GM19372 (cell line): ENCODE measurements around the gene KCNQ4.

Experiments
- ATAC-seq: cut with Tn5 transposase; IDR thresholded peaks from one replicate; pipeline ENCODE4 v1.9.1; 2021; ENCODE audit warnings: mild to moderate bottlenecking, low read depth, moderate library complexity; ENCODE audit not compliant: unreplicated experiment

Gene KCNQ4

GRCh38 chr1:40774266-40774998 lies 9.2 kb upstream of the KCNQ4 start:
- no peak for ATAC-seq

- no peak for ATAC-seq
Measured at GRCh38 chr1:40776236-40777072, 7.1 kb upstream of the KCNQ4 start.

- no peak for ATAC-seq
Measured at GRCh38 chr1:40777224-40777970, 6.2 kb upstream of the KCNQ4 start.

GRCh38 chr1:40780678-40781607 lies 2.6 kb upstream of the KCNQ4 start:
- ATAC-seq: no peak

GRCh38 chr1:40781608-40781971 lies 2.0 kb upstream of the KCNQ4 start:
- no peak for ATAC-seq

- ATAC-seq: no peak
Measured at GRCh38 chr1:40782371-40782956, 1.1 kb upstream of the KCNQ4 start.

GRCh38 chr1:40784141-40784770 lies 669 bp downstream of the KCNQ4 start:
- ATAC-seq: no peak

GRCh38 chr1:40784771-40785151 lies 1.2 kb downstream of the KCNQ4 start:
- no peak for ATAC-seq

GRCh38 chr1:40785446-40785845 lies 1.9 kb downstream of the KCNQ4 start:
- ATAC-seq: no peak

GRCh38 chr1:40786171-40786994 lies 2.8 kb downstream of the KCNQ4 start:
- no peak for ATAC-seq

GRCh38 chr1:40786995-40787705 lies 3.6 kb downstream of the KCNQ4 start:
- no peak for ATAC-seq

GRCh38 chr1:40787737-40788560 lies 4.4 kb downstream of the KCNQ4 start:
- no peak for ATAC-seq

- no peak for ATAC-seq
Measured at GRCh38 chr1:40788561-40789341, 5.2 kb downstream of the KCNQ4 start.

- no peak for ATAC-seq
Measured at GRCh38 chr1:40789342-40789598, 5.7 kb downstream of the KCNQ4 start.

- ATAC-seq: no peak
Measured at GRCh38 chr1:40789661-40790430, 6.3 kb downstream of the KCNQ4 start.

GRCh38 chr1:40792036-40792435 lies 8.4 kb downstream of the KCNQ4 start:
- ATAC-seq: no peak
